Neuron (in vitro differentiated cells): ENCODE measurements around the gene POLH.
"Not testable (repeated sequence)": the region's sequence is repeated elsewhere in the genome, so short reads cannot be mapped to it uniquely, and the experiment has no call there.

Experiments
- H2AFZ ChIP-seq: one replicate; pipeline ENCODE4 v1.6.1; 2013; ENCODE audit warnings: low read depth, mild to moderate bottlenecking, inconsistent platforms, low read length, moderate library complexity
- H3K27me3 ChIP-seq: one replicate; pipeline ENCODE4 v1.6.1; 2013; ENCODE audit warnings: low read length; ENCODE audit not compliant: insufficient read depth
- H3K36me3 ChIP-seq: one replicate; pipeline ENCODE4 v1.6.1; 2013; ENCODE audit warnings: low read length; ENCODE audit not compliant: insufficient read depth
- H3K4me1 ChIP-seq: one replicate; pipeline ENCODE4 v1.6.1; 2013; ENCODE audit warnings: low read length; ENCODE audit not compliant: insufficient read depth
- H3K4me3 ChIP-seq: 2 replicates; pipeline ENCODE4 v1.5.1; 2013; ENCODE audit warnings: mild to moderate bottlenecking, low read length, moderate library complexity
- H3K9me3 ChIP-seq: one replicate; pipeline ENCODE4 v1.6.1; 2013; ENCODE audit warnings: low read length

The POLH gene

DNA sequence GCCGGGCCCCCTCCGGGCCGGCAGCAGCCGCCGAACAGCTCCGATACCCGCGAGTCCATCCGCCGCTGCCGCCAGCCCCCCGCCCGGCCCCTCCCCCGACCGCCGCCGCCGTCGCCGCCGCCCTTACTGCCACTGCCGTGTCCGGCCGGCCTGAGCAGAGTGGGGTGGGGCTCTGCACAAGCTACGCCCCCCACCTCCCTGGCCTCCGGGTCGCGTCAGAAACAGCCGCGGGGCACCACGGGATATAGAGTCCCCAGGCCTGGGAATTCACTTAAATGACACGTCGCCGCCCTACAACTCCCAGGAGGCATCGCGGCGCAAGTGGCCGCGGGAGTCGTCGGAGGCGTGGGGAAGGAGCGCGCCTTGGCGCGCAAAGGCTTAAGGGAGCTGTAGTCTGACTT lies 53.1 kb downstream of the POLH start, which contains the start of gene GTPBP2:
Gene GTPBP2 (minus strand): TSS at position 161 of the 401 bp plus-strand sequence. CDS start 102 bp downstream, at position 59.
- Histone ChIP-seq H3K4me1 (peaks cover 9% of the 10 kb centered on the region), H3K36me3 (peaks cover 20% of the 10 kb centered on the region), H2AFZ (peak within 1 kb of the TSS; percentile 92), H3K9me3 (no peaks in the 10 kb centered on the region), H3K27me3 (no peaks in the 10 kb centered on the region), H3K4me3 (peak within 1 kb of the TSS; percentile 76)

DNA sequence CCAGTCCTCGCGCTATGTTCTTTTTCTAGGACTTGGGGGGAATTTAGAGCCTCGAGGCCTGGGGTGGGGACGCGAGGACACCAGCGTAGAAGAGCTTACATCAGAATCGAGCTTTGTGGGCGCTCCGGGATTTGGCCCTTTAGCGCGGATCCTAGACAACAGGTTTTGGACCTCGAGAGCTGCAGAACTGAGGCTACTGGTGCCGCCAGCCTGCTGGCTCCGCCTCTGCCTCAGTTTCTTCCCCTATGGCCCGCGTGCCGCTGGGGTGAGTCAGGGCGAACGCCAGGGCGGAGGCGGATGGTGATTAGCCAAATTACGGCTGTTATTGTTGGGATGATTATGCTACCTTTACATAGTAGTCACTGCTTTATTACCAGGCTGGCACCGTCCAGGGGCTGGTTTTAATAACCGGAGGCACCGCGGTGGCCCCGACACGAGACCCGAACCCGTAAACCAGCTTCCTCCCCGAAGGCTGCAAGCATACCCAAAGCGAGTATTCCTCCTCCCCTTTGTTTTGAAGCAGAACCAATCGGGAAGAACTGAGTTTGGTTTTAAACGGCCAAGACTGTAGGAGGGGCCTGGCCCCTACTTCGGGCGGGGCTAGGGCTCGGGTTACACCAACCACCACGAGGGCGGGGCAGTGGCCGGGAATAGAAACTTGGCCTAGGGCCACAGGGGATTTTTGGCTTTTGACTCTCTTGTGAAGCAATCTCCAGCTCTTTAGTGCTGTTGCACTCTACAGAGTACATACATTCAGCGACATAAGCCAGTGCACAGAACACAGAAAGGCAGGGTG lies 53.7 kb downstream of the POLH start:
- no peaks in the 10 kb centered on the region for H3K27me3 ChIP-seq
- peaks cover 9% of the 10 kb centered on the region for H3K4me1 ChIP-seq
- peak overlapping the region; percentile 92 for H2AFZ ChIP-seq
- peaks cover 14% of the 10 kb centered on the region for H3K36me3 ChIP-seq
- no peaks in the 10 kb centered on the region for H3K9me3 ChIP-seq
- H3K4me3 ChIP-seq, result peak overlapping the region; percentile 76

DNA sequence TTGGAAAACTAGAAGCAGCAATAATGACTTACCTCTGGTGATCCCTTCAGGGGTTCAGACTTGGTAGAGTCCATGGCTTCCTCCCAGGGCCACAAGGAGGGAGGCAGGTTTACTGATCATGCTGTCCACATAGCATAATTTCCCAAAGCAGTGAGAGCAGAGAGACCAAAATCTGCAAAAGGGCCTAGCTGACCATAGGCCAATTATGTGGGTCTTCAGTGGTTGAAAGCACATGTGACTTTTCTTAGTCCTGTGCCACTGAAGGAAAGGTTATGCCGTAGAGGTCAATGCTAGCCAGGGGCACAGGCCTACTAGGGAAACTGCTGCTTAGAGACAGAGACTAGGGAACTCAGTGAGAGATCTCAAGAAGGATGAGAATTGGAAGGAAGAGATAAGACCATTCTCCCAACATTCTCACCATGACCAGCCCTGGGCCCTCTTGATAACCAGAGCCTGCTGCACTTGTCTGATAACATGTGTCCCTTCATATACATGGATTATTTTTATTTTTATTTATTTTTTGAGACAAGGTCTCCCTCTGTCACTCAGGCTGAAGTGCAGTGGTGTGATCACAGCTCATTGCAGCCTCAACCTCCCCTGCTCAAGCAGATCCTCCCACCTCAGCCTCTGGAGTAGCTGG lies 55.1 kb downstream of the POLH start:
- Histone ChIP-seq H3K4me3 (no peak overlapping the region), H3K9me3 (no peaks in the 10 kb centered on the region), H2AFZ (no peak overlapping the region), H3K4me1 (peaks cover 13% of the 10 kb centered on the region), H3K36me3 (peaks cover 2% of the 10 kb centered on the region), H3K27me3 (no peaks in the 10 kb centered on the region)

DNA sequence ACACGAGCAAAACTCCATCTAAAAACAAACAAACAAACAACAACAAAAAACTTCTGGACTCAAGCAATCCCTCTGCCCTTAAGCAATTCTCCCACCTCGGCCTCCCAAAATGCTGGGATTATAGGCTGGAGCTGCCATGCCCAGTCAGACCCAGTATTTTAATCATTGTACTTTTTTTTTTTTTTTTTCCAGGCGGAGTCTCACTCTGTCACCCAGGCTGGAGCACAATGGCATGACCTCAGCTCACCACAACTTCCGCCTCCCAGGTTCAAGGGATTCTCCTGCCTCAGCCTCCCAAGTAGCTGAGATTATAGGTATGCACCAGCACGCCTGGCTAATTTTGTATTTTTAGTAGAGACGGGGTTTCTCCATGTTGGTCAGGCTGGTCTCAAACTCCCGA lies 57.0 kb downstream of the POLH start:
- H3K9me3 ChIP-seq, result not testable (repeated sequence)

DNA sequence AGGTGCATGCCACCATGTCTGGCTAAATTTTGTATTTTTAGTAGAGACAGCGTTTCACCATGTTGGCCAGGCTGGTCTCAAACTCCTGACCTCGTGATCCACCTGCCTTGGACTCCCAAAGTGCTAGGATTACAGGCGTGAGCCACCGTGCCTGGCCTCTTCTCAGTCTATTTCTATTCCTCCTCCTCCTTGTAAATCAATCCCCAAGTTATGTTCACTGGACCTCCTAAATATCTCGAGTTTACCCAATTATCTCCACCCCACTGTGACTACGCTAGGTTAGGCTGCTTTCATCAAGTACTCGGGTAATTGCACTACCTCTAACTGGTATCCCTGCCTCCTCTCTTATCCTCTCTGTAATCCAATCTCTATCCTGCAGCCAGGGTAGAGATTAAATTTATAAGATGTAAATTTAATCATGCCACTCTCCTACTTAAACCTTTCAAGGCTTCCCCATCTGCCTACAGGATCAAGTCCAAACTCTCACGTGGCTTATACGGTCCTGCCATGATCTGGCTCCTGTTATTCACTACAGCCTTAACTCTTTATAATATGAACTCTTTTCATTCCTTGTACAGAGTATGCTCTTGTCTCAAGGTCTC lies 58.8 kb downstream of the POLH start:
- H2AFZ ChIP-seq, result peak overlapping the region; percentile 78
- H3K27me3 ChIP-seq, result no peaks in the 10 kb centered on the region
- H3K36me3 ChIP-seq, result peaks cover 12% of the 10 kb centered on the region
- no peak overlapping the region for H3K4me3 ChIP-seq
- H3K4me1 ChIP-seq, result peaks cover 14% of the 10 kb centered on the region
- no peaks in the 10 kb centered on the region for H3K9me3 ChIP-seq

More for the DNA sequence above, 57.0 kb downstream of the POLH start:
- not testable (repeated sequence) for H2AFZ ChIP-seq, H3K36me3 ChIP-seq, H3K27me3 ChIP-seq, H3K4me3 ChIP-seq
- H3K4me1 ChIP-seq, result peaks cover 19% of the 10 kb centered on the region

DNA sequence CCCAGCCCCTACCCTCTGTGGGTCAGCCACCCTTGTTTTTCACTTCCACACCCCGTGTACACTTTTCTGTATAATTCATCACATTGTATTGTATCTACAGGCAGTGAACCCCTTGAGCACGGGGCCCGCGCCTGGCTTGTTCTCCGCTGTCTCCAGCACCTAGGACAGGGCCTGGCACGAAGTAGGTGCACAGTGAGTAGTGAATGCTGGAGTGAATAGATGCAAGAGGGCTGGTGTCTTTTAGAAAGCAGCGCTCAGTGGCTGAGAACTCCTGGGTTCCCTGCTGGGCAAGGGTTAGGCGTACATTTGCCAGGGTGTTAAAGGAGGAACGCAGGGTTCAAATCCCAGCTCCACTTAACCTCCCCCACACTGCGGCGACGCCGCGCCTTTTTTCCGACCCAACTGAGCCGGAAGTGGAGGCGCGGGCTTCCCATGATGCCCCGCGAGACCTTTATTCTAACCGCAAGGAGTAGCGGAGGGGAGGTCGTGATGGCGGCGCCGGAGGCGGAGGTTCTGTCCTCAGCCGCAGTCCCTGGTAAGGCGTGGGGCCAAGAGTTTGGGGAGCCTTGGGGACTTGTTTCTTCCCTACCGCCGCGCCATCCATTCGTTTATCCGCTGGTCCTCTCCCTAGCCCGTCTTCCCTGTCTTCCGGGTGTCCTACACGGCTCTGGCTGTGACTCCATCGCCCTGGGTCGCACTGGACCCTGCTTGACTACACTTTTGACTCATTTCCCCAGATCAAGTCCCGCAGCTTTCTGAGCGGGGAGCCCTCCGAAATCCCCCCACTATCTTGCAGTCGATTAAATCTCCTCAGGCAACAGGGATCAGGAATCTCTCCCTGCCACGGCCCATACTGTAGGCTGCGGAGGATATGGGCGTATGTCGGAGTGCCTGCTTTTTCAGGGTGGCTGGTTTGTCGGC lies 59.7 kb downstream of the POLH start, which contains the start of gene MAD2L1BP:
Gene MAD2L1BP (plus strand): TSS at position 454 of the 921 bp plus-strand sequence. CDS start 36 bp downstream, at position 490.
- no peaks in the 10 kb centered on the region for H3K27me3 ChIP-seq
- peaks cover 10% of the 10 kb centered on the region for H3K4me1 ChIP-seq
- peaks cover 20% of the 10 kb centered on the region for H3K36me3 ChIP-seq
- no peaks in the 10 kb centered on the region for H3K9me3 ChIP-seq
- H3K4me3 ChIP-seq, result peak within 1 kb of the TSS; percentile 82
- H2AFZ ChIP-seq, result peak within 1 kb of the TSS; percentile 78

DNA sequence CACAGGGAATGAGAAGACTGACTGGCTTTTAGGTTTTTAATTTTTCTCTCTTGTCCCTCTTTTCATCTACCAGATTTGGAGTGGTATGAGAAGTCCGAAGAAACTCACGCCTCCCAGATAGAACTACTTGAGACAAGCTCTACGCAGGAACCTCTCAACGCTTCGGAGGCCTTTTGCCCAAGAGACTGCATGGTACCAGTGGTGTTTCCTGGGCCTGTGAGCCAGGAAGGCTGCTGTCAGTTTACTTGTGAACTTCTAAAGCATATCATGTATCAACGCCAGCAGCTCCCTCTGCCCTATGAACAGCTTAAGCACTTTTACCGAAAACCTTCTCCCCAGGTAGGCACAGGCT lies 60.3 kb downstream of the POLH start:
- peaks cover 26% of the 10 kb centered on the region for H3K36me3 ChIP-seq
- H3K4me1 ChIP-seq, result peaks cover 10% of the 10 kb centered on the region
- no peaks in the 10 kb centered on the region for H3K9me3 ChIP-seq
- H3K4me3 ChIP-seq, result peak overlapping the region; percentile 82
- H2AFZ ChIP-seq, result peak overlapping the region; percentile 78
- no peaks in the 10 kb centered on the region for H3K27me3 ChIP-seq

DNA sequence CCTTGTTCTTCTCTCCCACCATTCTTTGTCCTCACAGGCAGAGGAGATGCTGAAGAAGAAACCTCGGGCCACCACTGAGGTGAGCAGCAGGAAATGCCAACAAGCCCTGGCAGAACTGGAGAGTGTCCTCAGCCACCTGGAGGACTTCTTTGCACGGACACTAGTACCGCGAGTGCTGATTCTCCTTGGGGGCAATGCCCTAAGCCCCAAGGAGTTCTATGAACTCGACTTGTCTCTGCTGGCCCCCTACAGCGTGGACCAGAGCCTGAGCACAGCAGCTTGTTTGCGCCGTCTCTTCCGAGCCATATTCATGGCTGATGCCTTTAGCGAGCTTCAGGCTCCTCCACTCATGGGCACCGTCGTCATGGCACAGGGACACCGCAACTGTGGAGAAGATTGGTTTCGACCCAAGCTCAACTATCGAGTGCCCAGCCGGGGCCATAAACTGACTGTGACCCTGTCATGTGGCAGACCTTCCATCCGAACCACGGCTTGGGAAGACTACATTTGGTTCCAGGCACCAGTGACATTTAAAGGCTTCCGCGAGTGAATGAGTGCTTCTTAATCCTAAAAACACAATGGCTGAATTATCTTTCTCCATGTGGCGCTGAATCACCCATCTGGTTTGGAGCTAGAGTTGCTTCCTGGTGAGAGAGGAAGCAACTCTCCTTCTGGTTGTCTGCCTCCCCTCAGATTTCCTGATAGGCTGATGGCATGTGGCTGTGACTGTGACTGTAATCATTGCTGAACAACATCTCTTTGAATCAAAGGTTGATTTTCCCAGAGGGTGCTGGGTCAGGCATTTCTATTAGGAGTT lies 64.2 kb downstream of the POLH start:
- Histone ChIP-seq H3K27me3 (no peaks in the 10 kb centered on the region), H3K4me3 (no peak overlapping the region), H2AFZ (no peak overlapping the region), H3K36me3 (peaks cover 31% of the 10 kb centered on the region), H3K9me3 (no peaks in the 10 kb centered on the region), H3K4me1 (peaks cover 10% of the 10 kb centered on the region)

DNA sequence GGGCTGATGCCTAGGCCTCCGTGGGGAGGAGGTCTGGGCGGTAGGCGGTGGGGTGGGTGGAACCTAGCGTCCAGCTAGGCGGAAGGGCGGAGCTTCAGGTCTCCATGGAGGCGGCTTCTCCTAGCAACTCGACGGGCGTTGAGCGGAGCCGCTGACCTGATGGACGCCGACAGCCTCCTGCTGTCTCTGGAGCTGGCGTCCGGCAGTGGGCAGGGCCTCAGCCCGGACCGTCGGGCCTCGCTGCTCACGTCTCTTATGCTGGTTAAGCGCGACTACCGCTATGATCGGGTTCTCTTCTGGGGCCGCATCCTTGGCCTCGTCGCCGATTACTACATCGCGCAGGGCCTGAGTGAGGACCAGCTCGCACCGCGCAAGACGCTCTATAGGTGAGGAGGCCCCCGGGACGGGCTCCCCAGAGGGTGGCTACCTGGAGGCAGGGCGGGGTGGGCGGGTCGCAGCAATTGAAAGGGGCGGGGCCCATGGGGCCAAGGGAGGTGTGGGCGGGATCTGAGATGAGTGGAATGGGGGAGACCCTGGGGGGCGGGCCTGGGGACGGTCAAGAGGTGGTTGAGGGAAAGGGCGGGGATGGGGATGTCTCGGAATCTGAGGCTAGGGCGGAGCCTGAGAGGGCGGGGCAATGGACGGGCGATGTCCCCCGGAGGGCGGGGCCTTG lies 69.1 kb downstream of the POLH start, which contains the start of gene RSPH9:
Gene RSPH9 (plus strand): TSS at position 97 of the 673 bp plus-strand sequence. CDS start 63 bp downstream, at position 160.
- H3K4me3 ChIP-seq, result no peak within 1 kb of the TSS
- H3K9me3 ChIP-seq, result no peaks in the 10 kb centered on the region
- H3K27me3 ChIP-seq, result no peaks in the 10 kb centered on the region

DNA sequence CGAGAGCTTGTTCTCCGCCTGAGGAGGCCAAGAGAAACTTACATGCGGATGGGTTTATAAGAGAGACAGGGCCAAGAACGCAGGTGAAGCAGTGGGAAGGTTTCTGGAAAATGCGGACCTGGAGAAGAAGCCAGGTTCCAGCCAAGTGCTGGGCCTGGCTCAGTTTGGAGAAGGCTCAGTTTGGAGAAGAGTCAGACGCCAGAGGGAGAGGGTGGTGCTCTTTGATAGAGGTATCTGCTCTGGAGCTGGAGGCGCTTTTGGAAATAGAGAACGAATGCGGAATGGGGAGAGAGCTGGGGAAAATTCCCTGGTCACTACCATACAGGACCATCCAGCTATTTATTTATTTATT lies 69.6 kb downstream of the POLH start:
- H3K4me1 ChIP-seq, result no peaks in the 10 kb centered on the region
- H3K27me3 ChIP-seq, result no peaks in the 10 kb centered on the region
- H2AFZ ChIP-seq, result no peak overlapping the region
- peaks cover 12% of the 10 kb centered on the region for H3K36me3 ChIP-seq
- no peak overlapping the region for H3K4me3 ChIP-seq
- no peaks in the 10 kb centered on the region for H3K9me3 ChIP-seq

More for the DNA sequence above, 69.1 kb downstream of the POLH start, which contains the start of gene RSPH9:
- no peak within 1 kb of the TSS for H2AFZ ChIP-seq
- peaks cover 17% of the 10 kb centered on the region for H3K36me3 ChIP-seq
- H3K4me1 ChIP-seq, result no peaks in the 10 kb centered on the region

DNA sequence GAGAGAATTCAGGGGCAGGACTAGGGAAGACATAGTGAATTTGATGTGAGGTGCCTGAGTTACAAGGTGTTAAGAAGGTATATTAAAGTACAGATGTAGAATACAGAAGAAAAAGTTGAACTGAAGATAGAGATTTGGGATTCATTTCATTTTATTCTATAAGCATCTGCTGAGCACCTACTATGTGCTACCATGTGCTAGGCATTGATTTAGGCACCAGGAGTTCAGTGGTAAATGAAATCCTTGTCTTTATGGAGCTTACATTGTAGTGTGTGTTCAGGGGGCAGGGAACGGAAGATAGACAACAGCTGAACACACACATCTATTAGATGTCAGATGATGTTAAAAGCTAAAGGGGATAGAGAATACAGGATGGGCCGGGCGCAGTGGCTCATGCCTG lies 71.6 kb downstream of the POLH start:
- H3K9me3 ChIP-seq, result no peaks in the 10 kb centered on the region
- no peak overlapping the region for H3K4me3 ChIP-seq
- H3K27me3 ChIP-seq, result no peaks in the 10 kb centered on the region
- no peaks in the 10 kb centered on the region for H3K36me3 ChIP-seq
- no peaks in the 10 kb centered on the region for H3K4me1 ChIP-seq
- no peak overlapping the region for H2AFZ ChIP-seq
